Measurements from ENCODE around the gene TEAD4. TPM values are rescaled to one million over a fixed set of nuclear protein-coding genes. Genes with fewer than 3 reads are reported as not detected.

TEAD4 gene
- total RNA-seq, 1 donor from 2014 or later = 48.8 TPM

- DNase-seq (ENCODE audit: low read depth) = no peak
- TF ChIP-seq, protein P1, sequence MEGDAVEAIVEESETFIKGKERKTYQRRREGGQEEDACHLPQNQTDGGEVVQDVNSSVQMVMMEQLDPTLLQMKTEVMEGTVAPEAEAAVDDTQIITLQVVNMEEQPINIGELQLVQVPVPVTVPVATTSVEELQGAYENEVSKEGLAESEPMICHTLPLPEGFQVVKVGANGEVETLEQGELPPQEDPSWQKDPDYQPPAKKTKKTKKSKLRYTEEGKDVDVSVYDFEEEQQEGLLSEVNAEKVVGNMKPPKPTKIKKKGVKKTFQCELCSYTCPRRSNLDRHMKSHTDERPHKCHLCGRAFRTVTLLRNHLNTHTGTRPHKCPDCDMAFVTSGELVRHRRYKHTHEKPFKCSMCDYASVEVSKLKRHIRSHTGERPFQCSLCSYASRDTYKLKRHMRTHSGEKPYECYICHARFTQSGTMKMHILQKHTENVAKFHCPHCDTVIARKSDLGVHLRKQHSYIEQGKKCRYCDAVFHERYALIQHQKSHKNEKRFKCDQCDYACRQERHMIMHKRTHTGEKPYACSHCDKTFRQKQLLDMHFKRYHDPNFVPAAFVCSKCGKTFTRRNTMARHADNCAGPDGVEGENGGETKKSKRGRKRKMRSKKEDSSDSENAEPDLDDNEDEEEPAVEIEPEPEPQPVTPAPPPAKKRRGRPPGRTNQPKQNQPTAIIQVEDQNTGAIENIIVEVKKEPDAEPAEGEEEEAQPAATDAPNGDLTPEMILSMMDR (conservative IDR thresholded peaks at IDR 0.05; ENCODE audit: low read depth, low read length) = no peak
- no peak overlapping the region for H3K4me3 ChIP-seq (ENCODE audit: low read depth, low read length)
Measured at GRCh38 chr12:2997989-2998670, 38.9 kb downstream of the TEAD4 start.

GRCh38 chr12:2998789-2999264 is 39.6 kb downstream of the TEAD4 start:
- H3K4me3 ChIP-seq (ENCODE audit: low read depth, low read length) = no peak overlapping the region
- no peak for DNase-seq (ENCODE audit: low read depth)
- TF ChIP-seq, protein P1 (conservative IDR thresholded peaks at IDR 0.05; ENCODE audit: low read depth, low read length) = no peak

- no peak for DNase-seq (ENCODE audit: low read depth)
- TF ChIP-seq, protein P1 (conservative IDR thresholded peaks at IDR 0.05; ENCODE audit: low read depth, low read length) = no peak
- H3K4me3 ChIP-seq (ENCODE audit: low read depth, low read length) = no peak overlapping the region
Measured at GRCh38 chr12:2999265-2999841, 40.2 kb downstream of the TEAD4 start.

- no peak overlapping the region for H3K4me3 ChIP-seq (ENCODE audit: low read depth, low read length)
- TF ChIP-seq, protein P1 (conservative IDR thresholded peaks at IDR 0.05; ENCODE audit: low read depth, low read length) = peak; percentile 21
- DNase-seq (ENCODE audit: low read depth) = no peak
Measured at GRCh38 chr12:3000548-3001275, 41.5 kb downstream of the TEAD4 start.

DNA sequence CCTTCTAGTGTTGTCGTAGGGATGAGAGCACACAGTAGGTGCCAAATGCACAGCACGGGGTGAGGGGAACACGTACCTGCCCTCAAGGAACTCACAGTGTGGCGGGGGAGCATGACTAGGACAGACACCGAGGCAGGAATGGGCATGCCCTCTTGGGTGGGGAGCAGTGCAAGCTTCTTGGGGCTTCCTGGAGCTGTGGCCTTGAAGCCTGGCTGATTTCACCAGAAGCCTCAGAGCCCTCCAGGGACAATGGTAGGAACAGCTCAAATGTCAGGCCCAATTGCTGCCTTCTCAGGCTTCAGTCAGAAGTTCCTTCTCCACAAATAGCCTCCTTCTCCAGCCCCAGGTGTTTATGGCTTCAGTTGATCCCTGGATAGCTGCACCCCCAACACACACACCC is 43.4 kb downstream of the TEAD4 start:
- TF ChIP-seq, protein P1 (conservative IDR thresholded peaks at IDR 0.05; ENCODE audit: low read depth, low read length) = no peak
- DNase-seq (ENCODE audit: low read depth) = no peak
- H3K4me3 ChIP-seq (ENCODE audit: low read depth, low read length) = no peak overlapping the region

- TF ChIP-seq, protein P1 (conservative IDR thresholded peaks at IDR 0.05; ENCODE audit: low read depth, low read length) = no peak
Measured at GRCh38 chr12:3003357-3003992, 44.3 kb downstream of the TEAD4 start.

More at GRCh38 chr12:3003357-3003992, 44.3 kb downstream of the TEAD4 start:
- no peak for DNase-seq (ENCODE audit: low read depth)
- no peak overlapping the region for H3K4me3 ChIP-seq (ENCODE audit: low read depth, low read length)

Data from epithelial cell of proximal tubule (primary cell).